ENCODE results near the gene CCDC148.

Gene CCDC148

GRCh38 chr2:158144914-158145625 is 311.5 kb downstream of the CCDC148 start:
- no peak for DNase-seq

- DNase-seq, result no peak
Observed at GRCh38 chr2:158143703-158144360, 312.7 kb downstream of the CCDC148 start.

GRCh38 chr2:158142568-158143332 is 313.8 kb downstream of the CCDC148 start:
- DNase-seq, result no peak

- DNase-seq, result no peak
Observed at GRCh38 chr2:158142165-158142564, 314.4 kb downstream of the CCDC148 start.

GRCh38 chr2:158140201-158140600 is 316.4 kb downstream of the CCDC148 start:
- DNase-seq, result no peak

- DNase-seq, result no peak
Observed at GRCh38 chr2:158138255-158138654, 318.3 kb downstream of the CCDC148 start.

- DNase-seq, result no peak
Observed at GRCh38 chr2:158135096-158135495, 321.5 kb downstream of the CCDC148 start.

- DNase-seq, result no peak
Observed at GRCh38 chr2:158134655-158135054, 321.9 kb downstream of the CCDC148 start.

- DNase-seq, result no peak
Observed at GRCh38 chr2:158134055-158134454, 322.5 kb downstream of the CCDC148 start.

- no peak for DNase-seq
Observed at GRCh38 chr2:158131919-158132566, 324.5 kb downstream of the CCDC148 start.

GRCh38 chr2:158131483-158131912 is 325.1 kb downstream of the CCDC148 start:
- no peak for DNase-seq

GRCh38 chr2:158130832-158131473 is 325.6 kb downstream of the CCDC148 start:
- DNase-seq, result no peak

- DNase-seq, result no peak
Observed at GRCh38 chr2:158129037-158129436, 327.5 kb downstream of the CCDC148 start.

GRCh38 chr2:158128168-158128973 is 328.2 kb downstream of the CCDC148 start:
- DNase-seq, result no peak

- DNase-seq, result no peak
Observed at GRCh38 chr2:158127380-158127804, 329.2 kb downstream of the CCDC148 start.

- no peak for DNase-seq
Observed at GRCh38 chr2:158125756-158126498, 330.6 kb downstream of the CCDC148 start.

GRCh38 chr2:158124896-158125295 is 331.7 kb downstream of the CCDC148 start:
- no peak for DNase-seq
